Measurements from ENCODE around the gene ULK3. TPM values are rescaled to one million over a fixed set of nuclear protein-coding genes. Genes with fewer than 3 reads are reported as not detected.
A peak's percentile ranks its signal among the peaks of the same experiment; 100 is the strongest.

Gene ULK3
- total RNA-seq, 1 donor = 17.7 TPM

- no peak overlapping the region for H3K4me3 ChIP-seq (ENCODE audit: low read depth, low read length)
- TF ChIP-seq CTCF (IDR thresholded peaks at IDR 0.05; ENCODE audit: insufficient read depth, low read length) = no peak
- DNase-seq (ENCODE audit: low read depth) = no peak
Observed at GRCh38 chr15:74829991-74830390, 13.0 kb downstream of the ULK3 start.

GRCh38 chr15:74829486-74829885 is 13.5 kb downstream of the ULK3 start:
- no peak overlapping the region for H3K4me3 ChIP-seq (ENCODE audit: low read depth, low read length)
- TF ChIP-seq CTCF (IDR thresholded peaks at IDR 0.05; ENCODE audit: insufficient read depth, low read length) = no peak
- DNase-seq (ENCODE audit: low read depth) = peak; percentile 45

GRCh38 chr15:74828835-74829234 is 14.1 kb downstream of the ULK3 start:
- TF ChIP-seq CTCF (IDR thresholded peaks at IDR 0.05; ENCODE audit: insufficient read depth, low read length) = no peak
- H3K4me3 ChIP-seq (ENCODE audit: low read depth, low read length) = no peak overlapping the region
- DNase-seq (ENCODE audit: low read depth) = no peak

GRCh38 chr15:74827614-74828013 is 15.3 kb downstream of the ULK3 start:
- H3K4me3 ChIP-seq (ENCODE audit: low read depth, low read length) = no peak overlapping the region
- no peak for TF ChIP-seq CTCF (IDR thresholded peaks at IDR 0.05; ENCODE audit: insufficient read depth, low read length)
- no peak for DNase-seq (ENCODE audit: low read depth)

GRCh38 chr15:74826921-74827320 is 16.0 kb downstream of the ULK3 start:
- no peak overlapping the region for H3K4me3 ChIP-seq (ENCODE audit: low read depth, low read length)
- TF ChIP-seq CTCF (IDR thresholded peaks at IDR 0.05; ENCODE audit: insufficient read depth, low read length) = no peak
- DNase-seq (ENCODE audit: low read depth) = no peak

GRCh38 chr15:74826364-74826819 is 16.6 kb downstream of the ULK3 start, which contains the start of gene CPLX3:
Gene CPLX3, plus strand, starts transcription at chr15:74826627. Its CDS starts 77 bp downstream, at chr15:74826704.
- no peak for TF ChIP-seq CTCF (IDR thresholded peaks at IDR 0.05; ENCODE audit: insufficient read depth, low read length)
- no peak for DNase-seq (ENCODE audit: low read depth)
- H3K4me3 ChIP-seq (ENCODE audit: low read depth, low read length) = no peak within 1 kb of the TSS

- no peak for DNase-seq (ENCODE audit: low read depth)
- no peak for TF ChIP-seq CTCF (IDR thresholded peaks at IDR 0.05; ENCODE audit: insufficient read depth, low read length)
- no peak overlapping the region for H3K4me3 ChIP-seq (ENCODE audit: low read depth, low read length)
Observed at GRCh38 chr15:74825866-74826265, 17.1 kb downstream of the ULK3 start.

Measured in fibroblast of the aortic adventitia (primary cell).